Fibroblast of peridontal ligament (primary cell): ENCODE measurements around the gene ARHGEF38.
A peak's percentile ranks its signal among the peaks of the same experiment; 100 is the strongest.

ENCODE experiments used
- DNase-seq: peaks from one replicate; pipeline ENCODE4 v3.0.0-alpha.2; 2010; ENCODE audit errors: extremely low read depth

The ARHGEF38 gene, protein sequence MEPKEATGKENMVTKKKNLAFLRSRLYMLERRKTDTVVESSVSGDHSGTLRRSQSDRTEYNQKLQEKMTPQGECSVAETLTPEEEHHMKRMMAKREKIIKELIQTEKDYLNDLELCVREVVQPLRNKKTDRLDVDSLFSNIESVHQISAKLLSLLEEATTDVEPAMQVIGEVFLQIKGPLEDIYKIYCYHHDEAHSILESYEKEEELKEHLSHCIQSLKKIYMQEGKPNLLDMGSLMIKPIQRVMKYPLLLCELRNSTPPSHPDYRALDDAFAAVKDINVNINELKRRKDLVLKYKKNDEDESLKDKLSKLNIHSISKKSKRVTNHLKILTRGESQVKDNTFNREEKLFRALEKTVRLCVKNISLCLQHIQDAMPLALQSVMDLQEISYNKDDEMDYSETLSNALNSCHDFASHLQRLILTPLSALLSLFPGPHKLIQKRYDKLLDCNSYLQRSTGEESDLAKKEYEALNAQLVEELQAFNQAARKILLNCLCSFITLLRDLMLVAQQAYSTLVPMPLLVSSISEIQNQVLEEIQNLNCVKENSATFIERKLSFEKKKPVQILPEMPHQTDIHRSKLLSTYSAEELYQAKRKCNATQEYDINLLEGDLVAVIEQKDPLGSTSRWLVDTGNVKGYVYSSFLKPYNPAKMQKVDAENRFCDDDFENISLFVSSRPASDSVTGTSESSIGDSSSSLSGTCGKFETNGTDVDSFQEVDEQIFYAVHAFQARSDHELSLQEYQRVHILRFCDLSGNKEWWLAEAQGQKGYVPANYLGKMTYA

DNA sequence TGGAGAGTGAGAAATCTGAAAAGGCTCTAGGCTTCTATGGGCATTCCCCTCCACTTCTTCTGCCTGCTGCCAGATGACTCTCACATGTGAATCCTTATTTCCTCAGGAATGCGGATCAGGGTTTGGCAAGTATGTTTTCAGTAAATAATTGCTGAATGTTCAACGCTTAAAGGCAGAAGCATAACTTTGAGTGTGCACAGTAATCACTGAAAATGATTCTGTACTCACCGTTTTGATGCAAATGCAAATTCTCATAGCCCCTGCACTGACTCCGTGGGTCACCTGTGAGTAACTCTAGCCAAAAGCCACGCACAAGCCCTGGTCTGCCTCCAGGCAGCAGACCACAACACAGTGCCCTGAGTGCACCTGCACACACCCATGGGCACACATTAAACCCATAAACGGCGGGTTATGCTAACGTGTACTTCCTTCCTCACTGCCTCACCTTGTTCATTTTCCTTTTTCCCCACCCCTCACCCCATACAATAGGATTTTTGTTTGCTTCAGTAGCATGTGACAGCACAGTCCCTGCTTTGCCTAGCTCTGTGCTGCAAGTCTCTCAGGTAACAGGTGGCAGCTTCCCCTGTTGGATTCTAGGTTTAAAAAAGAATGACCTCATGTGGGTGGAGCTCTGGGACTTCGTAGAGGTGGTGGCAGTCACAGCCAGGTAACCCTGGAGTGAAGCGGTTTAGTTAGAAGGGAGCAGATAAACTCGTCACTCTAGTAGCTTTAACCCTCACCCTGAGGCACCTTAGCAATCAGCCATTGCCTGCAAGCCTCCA, at the start of gene ARHGEF38:
ARHGEF38 (plus strand) TSS at position 656 of the 782 bp plus-strand sequence. CDS start 146 bp downstream, outside the sequence.
- DNase-seq, result peak; percentile 8

DNA sequence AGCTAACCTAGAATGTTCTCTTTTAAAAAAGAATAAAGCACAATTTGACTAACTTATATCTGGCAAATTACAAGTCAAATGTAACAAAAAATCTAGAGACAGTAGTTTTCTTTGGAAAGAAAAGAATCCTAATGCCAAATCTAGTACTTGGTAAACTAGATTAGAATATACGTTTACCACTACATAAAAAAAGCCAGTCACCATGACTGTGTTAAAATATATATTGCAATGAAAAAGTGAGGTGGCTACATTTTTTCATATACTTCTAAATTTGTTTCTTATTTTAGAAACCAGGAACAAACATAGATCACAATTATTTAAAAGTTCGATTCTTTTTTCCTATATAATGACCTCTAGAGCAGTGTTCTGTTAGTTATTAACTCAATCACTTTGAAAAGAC, 48.9 kb upstream of the ARHGEF38 start:
- DNase-seq, result no peak

DNA sequence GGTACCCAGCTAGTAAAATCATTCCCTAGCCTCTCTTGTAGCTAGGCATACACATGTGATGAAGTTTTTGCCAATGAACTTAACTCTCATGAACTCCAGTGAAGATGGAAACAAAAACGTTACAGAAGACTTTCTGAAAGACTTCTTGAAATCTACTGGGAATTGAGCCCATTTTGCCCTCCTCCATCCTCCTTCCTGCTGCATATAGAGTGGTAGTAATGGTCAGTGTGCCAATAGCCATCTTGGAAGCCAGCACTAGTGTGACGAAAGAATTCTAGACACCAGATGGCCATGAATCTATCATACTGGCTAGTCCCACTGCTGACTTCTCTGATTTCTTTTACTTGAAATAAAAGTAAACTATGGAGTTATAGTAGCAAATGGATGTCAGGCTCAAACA, 47.7 kb upstream of the ARHGEF38 start:
- DNase-seq, result no peak

DNA sequence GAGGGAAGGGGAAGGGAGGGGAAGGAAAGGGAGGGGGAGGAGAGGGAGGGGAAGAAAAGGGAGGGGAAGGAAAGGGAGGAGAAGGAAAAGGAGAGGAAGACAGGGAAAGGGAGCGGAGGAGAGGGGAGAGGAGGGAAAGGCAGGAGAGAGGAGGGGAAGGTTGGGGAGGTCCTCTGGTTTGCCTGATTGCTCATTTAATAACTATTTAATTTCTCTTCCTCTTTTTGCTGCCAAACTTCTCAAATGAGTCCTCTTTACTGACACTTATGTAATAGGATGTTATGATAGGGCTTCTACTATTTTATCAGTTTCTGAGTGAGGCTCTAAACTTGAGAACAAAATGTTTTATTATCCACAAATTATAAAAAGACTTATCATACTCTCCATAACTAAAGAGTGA, 43.1 kb upstream of the ARHGEF38 start:
- DNase-seq, result no peak

DNA sequence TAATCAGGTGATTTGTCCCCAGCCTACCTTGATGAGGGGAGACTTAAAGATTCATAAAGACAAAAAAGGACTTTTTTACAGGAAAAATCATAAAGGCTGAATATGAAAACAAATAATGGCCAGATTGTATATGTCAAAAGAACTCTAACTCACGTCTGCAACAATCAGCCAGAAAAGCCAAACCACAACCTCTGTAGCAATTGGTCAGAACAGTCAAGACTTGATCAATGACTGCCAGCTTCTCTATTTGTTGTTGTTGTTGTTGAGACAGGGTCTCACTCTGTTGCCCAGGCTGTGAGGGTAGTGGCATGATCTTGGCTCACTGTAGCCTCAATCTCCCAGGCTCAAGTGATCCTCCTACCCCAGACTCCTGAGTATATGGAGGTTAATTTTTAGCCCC, 42.7 kb upstream of the ARHGEF38 start:
- no peak for DNase-seq

DNA sequence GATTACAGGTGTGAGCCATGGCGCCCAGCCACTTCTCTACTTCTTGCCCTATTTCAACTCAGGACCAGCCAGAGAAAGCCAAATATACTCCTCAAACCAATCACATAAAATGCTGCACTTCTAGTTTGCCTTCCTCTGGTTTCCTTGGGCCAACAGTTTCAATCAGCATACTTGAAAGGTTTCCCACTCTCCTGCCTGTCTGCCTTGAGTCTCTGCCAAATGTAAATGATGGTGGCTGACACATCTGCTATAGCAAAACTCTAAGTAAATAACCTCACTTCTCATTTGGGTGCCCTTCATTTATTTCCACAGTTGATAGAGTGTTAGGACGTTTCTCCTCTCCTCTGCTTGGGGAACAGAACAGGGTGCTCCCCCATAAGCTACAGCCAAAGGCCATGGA, 42.2 kb upstream of the ARHGEF38 start:
- DNase-seq, result no peak

DNA sequence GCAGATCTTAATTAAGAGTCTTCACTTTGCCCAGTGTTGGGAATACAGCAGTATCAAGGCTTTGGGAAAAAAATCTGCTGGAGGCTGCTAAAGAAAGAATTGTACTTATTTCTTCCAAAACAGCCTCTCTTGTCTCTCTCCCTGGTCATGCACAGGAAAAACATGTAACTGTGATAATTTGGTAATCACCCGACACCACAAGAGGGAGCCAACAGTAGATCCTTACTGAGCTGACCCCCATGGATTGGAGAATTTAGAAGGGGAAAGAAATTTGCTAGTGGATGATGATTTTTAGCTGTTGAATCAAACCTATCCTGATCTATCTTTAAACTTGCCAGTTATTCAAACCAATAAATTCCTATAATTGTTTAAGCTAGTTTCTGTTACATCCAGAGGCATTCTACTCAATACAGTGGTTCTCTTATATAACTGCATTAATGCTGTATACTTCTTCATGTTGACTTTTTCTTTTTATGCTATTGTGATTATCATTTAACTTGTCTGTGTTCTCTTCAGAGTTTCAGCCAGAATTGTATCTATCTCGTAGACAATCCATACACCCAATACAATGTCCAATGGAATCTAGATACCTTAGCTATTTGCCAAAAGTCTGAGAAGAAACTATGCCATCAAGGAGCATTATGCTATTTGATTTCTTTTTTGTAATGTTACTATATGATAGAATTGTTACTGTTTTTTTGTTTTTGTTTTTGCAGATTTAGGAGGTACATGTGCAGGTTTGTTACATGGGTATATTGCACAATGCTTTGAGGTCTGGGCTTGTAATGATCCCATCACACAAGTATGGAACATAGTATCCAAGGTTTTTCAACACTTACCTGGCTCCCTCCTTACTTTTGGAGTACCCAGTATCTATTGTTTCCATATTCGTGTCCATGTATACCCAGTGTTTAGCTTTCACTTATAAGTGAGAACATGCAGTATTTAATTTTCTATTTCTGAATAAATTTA, 31.3 kb upstream of the ARHGEF38 start:
- peak; percentile 24 for DNase-seq

DNA sequence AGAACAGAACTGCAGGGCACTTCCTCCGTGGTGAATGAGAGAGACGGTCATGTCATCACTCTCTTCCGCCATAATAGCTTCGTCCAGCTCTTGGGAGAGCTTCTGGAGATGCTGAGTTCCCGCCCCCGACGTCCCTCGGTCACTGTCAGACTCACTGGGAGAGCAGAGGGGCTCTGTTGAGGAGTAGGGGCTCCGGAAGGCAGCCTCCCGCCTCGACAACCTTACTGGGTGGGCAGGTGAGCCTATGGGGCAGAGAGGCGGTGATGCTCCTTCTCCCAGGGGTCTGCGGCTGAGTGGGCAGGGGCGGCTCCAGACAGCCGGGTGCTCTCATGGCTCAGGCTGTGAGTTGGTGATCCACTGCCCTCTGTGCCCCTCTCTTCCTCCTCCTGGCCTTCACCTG, 25.8 kb upstream of the ARHGEF38 start:
- no peak for DNase-seq

DNA sequence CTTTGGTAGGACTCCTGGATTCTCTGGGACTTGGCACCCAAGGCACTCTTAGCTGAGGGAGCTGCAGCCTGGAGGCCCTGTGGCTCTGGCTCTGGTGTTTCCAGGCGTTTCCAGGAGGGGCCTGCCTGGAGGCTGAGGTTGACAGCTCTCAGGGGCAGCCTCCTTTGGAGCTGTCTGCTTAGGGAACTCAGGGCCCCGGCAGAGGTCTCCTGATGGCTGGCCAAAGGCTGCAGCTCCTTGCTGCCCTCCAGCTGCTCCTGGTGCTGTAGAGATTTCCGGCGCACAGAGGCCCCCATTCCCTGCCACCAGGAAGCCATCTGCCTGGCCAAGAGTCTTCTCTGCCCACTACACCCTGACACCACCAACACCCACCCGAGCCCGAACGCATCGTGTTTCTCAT, 25.3 kb upstream of the ARHGEF38 start:
- DNase-seq, result no peak

DNA sequence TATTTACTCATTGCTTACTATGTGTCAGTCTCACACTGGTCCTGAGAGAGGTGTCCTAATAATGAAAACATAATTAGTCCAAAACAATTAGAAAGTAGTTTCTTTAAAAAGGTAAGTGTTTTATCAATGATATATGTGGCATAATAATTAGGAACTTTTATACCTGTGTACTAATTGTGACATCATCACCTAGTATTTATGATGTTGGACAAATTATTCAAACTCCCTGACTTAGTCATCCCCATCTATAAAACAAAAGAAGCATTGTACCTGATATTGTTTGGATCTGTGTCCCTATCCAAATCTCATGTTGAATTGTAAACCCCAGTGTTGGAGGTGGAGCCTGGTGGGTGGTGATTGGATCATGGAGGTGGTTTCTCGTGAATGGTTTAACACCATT, 15.8 kb upstream of the ARHGEF38 start:
- no peak for DNase-seq

DNA sequence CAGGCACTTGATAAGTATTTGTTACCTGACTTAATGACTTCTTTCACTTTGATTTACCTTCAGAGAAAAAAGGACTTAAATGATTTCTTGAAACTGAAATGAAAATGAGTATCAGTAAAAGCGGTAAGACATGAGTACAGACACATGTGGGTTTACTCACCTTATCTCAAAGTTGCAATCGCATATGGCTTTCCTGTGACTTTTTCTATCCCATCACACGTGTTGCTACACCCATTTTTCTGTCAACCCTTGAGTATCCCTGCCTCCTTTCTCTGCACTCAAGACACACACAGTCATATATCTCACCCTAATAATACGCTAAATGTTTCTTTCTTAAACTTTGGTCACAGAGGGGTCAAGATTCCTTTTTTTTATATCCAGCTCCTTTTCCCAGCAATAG, 11.0 kb upstream of the ARHGEF38 start:
- DNase-seq, result no peak

DNA sequence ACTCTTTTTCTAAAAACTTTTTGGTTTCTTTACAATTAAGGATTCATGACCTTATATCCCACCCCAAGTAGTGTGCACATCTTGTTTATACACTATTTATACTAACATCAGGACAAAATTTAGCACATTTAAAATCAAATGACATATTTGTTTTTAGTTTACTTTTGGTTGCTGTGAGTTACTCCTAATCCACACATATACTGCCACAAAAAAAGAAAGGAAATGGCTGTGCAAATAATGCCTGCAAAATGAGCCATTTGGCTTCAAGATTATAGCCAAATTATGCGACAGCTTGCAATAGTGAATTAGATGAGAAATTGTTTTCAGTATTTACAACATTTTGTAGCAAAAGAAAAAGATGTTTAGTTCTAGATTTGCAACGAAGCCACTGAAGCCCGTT, 10.4 kb upstream of the ARHGEF38 start:
- no peak for DNase-seq

DNA sequence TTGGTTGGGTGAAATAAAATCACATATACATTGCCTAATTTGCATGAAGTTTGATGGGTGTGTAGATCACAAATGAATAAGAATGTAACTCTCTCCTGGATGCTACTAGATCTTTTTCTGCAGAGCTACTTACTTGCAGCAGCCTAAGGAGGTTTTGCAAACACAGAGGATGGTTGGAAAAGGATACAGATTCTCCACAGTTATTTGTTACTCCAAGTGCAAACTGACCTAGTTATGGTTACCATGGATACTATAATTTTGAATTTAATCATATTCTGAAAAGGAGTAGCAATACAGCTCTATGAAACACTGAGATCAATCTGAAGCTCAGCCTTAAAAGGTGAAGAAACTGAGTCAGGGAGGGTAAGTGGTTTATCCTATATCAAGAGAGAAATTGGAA, 9.1 kb upstream of the ARHGEF38 start:
- no peak for DNase-seq

DNA sequence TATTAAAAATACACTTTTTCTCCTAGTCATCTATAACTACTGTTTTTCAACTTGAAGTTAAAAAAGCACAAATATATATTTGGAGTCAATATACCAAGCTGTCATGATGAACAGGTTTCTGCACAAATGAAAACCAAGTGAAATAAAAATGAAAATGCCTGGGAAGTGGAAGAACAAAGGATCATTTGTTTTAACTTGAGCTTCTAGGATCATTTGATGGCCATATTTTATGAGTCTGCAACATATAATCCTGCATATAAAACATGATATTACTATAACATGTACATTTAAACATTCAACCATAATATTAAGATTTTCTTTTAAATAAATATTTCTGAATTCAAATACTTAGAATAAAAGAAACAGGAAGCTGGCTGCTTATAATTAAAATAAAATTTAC, 8.5 kb upstream of the ARHGEF38 start:
- DNase-seq, result no peak

DNA sequence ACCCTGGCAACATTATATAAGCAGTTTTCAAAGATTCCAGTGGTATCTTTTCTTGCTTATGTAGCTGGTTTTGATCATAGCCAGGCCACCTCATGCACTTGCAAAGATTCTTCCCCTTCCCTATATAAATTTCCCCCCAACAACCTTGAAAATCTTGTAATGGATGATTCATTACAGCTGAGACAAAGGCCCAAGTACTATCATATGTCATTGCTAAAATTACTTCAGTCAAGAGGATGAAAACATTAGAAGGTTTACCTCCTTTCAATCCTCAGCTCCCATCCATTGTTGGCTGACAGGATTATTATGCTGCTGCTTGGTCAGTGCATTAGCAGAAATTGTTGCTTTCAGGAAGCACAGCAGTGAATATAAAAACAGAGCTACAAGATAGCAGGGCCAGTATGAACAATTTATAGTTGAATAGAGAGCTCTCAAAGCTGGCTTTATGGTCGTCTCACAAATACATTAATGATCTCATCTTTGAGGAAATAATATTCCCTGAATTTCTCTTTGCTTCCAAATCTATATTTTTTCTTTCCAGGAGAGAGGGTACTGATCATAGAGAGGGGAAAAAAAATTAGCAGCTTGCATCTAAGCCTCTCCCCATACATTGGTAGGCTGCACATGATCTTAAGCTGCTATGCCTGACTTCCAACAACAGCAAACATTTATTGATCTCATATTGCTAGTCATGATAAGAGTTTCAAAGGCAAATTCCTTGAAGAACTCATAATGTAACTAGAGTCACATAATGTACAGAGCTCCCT, 7.7 kb upstream of the ARHGEF38 start:
- DNase-seq, result no peak

DNA sequence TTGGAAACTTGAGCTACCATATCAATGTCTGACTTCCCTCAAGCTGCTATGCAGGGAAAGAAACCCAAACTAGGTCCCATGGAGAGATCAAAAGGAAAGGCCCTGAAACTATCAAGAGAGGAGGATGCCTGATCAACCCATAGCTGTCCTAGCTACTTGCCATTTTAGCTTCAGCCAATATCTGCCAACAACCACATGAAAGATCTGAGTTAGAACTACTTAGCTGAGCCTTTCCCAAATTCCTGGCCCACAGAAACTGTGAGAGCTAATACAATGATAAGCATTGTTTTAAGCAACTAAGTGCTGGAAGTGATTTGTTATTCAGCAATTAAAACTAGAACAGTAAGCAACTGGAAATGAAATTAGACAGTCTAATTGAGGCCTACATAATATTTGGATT, 6.3 kb upstream of the ARHGEF38 start:
- DNase-seq, result no peak

DNA sequence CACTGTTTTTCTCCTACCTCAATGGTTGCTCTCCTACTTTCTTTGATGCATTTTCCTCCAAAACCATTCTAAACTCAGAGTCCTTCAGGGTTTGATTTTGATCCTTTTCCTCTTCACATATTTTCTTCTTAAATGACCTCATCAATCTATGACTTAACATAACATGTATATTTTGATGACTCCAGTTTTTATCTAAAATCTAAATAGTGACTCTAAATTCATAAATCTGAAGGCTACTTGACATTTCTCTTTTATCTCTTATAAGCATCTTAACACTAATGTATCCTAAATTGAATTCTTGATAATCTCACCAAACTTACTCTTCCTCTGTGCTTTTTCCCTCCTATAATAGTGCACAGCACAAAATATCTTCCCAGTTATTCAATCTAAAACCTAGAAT, 4.7 kb upstream of the ARHGEF38 start:
- no peak for DNase-seq

DNA sequence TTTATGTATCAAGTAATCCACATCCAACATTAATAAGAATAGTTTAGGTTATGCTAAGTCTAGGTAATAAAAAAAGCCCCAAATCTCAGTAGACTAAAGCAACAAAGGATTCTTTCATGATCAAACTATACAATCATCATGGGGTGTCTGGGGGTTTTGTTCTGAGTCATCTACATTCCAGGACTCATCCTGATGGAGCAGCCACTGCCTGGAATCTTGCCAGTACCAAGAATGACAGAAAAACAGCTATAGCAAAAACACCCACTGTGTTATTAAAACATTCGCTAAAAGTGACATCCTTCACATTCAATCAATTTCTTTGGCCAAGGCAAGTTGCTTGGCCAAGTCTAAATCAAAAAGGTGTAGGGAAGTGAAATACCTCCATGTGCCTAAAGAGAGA, 3.9 kb upstream of the ARHGEF38 start:
- no peak for DNase-seq

DNA sequence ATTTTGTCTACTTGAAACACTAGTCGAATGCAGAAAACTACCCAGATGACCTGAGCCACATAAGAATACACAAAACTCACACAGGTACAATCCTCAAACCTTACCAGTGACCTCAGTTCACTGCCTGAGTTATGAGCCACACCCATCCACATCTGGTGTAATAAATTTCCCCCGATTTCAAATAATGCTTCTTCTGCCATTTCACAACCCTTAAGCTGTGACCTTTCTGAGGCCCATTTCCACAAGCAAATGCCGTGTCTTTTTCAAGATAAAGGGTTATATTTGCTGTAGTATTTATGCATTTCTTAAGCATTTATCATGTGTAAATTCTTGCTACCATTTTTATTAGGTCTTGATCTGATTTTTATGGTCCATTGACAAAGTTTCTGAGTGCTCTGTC, 1.8 kb upstream of the ARHGEF38 start:
- DNase-seq, result no peak

DNA sequence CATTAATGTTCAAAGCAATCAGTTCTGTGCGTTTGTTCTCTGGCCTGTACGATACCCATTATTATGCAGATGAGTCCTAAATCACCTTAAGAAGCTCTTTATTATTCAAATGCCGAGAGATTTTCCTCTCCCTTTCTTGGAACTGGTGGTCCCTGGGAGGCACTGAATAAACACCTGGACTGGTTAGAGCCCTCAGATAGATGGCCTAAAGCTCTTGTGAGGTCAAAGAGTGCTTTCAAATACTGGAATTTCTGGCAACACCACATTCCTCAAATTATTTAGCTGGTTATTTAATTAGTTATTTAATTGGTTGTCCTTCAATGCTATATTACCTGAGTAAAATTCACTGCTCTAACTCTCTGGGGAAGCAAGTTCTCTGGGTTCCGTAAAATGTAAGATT, 3.0 kb downstream of the ARHGEF38 start:
- DNase-seq, result no peak

DNA sequence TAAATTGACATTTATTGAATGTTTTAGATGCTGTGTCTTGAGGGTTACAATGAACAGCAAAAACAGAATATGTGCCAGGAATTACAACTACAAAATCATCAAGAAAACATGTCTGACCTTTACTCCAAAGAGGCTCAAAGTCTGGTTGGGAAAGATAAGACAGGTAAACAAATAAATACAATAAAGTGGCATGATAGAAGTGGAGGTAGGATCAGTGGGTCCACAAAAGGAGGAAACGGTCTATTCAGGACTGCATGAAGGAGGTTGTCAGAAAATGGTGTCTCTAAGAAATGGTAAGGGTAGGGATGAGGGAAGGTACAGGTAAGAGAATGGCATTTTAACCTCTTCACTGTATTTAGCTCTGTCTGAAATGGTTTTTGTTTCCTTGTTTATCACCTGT, 3.8 kb downstream of the ARHGEF38 start:
- DNase-seq, result no peak
